CD4-positive, alpha-beta T cell (primary cell): Measurements from ENCODE around the gene TIAM1. TPM values are rescaled to one million over a fixed set of nuclear protein-coding genes. Genes with fewer than 3 reads are reported as not detected.

Source experiments
- ATAC-seq: fragments of 200-7000 bp; cut with Tn5 transposase; one replicate; pipeline ENCODE4 v1.10.0; 2022; ENCODE audit warnings: mild to moderate bottlenecking; ENCODE audit not compliant: poor library complexity
- CTCF ChIA-PET: fragments of 350-600 bp; sonication (Branson Sonifier 250); formaldehyde crosslinking; loops from one replicate; lab custom pipeline; 2021; ENCODE audit warnings: antibody characterized with exemption, inconsistent platforms; lab: Charles Lee
- POLR2A ChIA-PET: fragments of 350-600 bp; sonication (Branson Sonifier 250); formaldehyde crosslinking; loops from one replicate; lab custom pipeline; 2021; ENCODE audit warnings: antibody characterized with exemption, inconsistent platforms; lab: Charles Lee
- DNase-seq, 14 experiments: peaks; one replicate each; pipeline ENCODE4 v3.0.0-alpha.2; 2013 to 2020; ENCODE audit warnings: mixed read lengths in 2 of 14
- H3K27ac ChIP-seq, 2 donors: one replicate each; pipeline versions ENCODE4 v1.5.1 to v1.7.0; 2013; ENCODE audit warnings: low read length in 2 of 2, low read depth in 1 of 2, mild to moderate bottlenecking in 1 of 2
- H3K27me3 ChIP-seq, 2 experiments: 1 replicate in 1 of 2; 2 replicates in 1 of 2; pipeline versions ENCODE4 v1.6.1 to v1.7.0; 2013; ENCODE audit warnings: low read length in 2 of 2, control low read depth in 1 of 2, mild to moderate bottlenecking in 1 of 2, moderate library complexity in 1 of 2; ENCODE audit not compliant: insufficient read depth in 2 of 2, control insufficient read depth in 1 of 2
- H3K36me3 ChIP-seq: one replicate; pipeline ENCODE4 v1.6.1; 2013; ENCODE audit warnings: low read length, control low read depth; ENCODE audit not compliant: insufficient read depth
- H3K4me1 ChIP-seq: one replicate; pipeline ENCODE4 v1.6.1; 2013; ENCODE audit warnings: low read length, control low read depth; ENCODE audit not compliant: insufficient read depth
- H3K4me3 ChIP-seq: one replicate; pipeline ENCODE4 v1.5.1; 2013; ENCODE audit warnings: mild to moderate bottlenecking, low read length, moderate library complexity
- H3K9me3 ChIP-seq, 2 experiments: 1 replicate in 1 of 2; 2 replicates in 1 of 2; pipeline versions ENCODE4 v1.6.1 to v1.7.0; 2013; ENCODE audit warnings: low read length in 2 of 2, mild to moderate bottlenecking in 2 of 2, control low read depth in 1 of 2, moderate library complexity in 1 of 2; ENCODE audit not compliant: control insufficient read depth in 1 of 2, insufficient read depth in 1 of 2
- H3K27ac Mint-ChIP-seq: one replicate; pipeline ENCODE4 v1.8.0; 2020; ENCODE audit warnings: mixed read lengths
- H3K27me3 Mint-ChIP-seq: one replicate; pipeline ENCODE4 v1.8.0; 2021; ENCODE audit warnings: mixed read lengths
- H3K36me3 Mint-ChIP-seq: one replicate; pipeline ENCODE4 v1.8.0; 2021; ENCODE audit warnings: low read depth, mixed read lengths
- H3K4me1 Mint-ChIP-seq: one replicate; pipeline ENCODE4 v1.8.0; 2021; ENCODE audit warnings: low read depth, mixed read lengths
- H3K4me3 Mint-ChIP-seq: one replicate; pipeline ENCODE4 v1.8.0; 2020; ENCODE audit warnings: mild to moderate bottlenecking, mixed read lengths
- H3K9me3 Mint-ChIP-seq: one replicate; pipeline ENCODE4 v1.8.0; 2020; ENCODE audit warnings: mixed read lengths
- intact Hi-C, 2 experiments: fragments of 100-400 bp; cut with DNase I in 1 of 2; cut with micrococcal nuclease in 1 of 2; formaldehyde crosslinking; loops; one replicate each; pipeline versions ENCODE4 v1.15.1 to v1.9.0; 2023 to 2025; cut with DNase I, micrococcal nuclease
- total RNA-seq, 174 experiments: library from RNA in 2 of 174; stranded (reverse) in 2 of 174; gene quantifications; one replicate each; pipeline ENCODE4 v1.2.3 and lab custom pipeline; 2021 to 2026
- TF ChIP-seq, protein P1 (sequence below): fragments of 200-600 bp; IDR thresholded peaks from one replicate; pipeline ENCODE4 v1.8.0; 2022; ENCODE audit warnings: antibody characterized with exemption, mild to moderate bottlenecking

The TIAM1 gene
- total RNA-seq, 2 experiments from 2014 or later: 39.6 to 39.8 TPM

DNA sequence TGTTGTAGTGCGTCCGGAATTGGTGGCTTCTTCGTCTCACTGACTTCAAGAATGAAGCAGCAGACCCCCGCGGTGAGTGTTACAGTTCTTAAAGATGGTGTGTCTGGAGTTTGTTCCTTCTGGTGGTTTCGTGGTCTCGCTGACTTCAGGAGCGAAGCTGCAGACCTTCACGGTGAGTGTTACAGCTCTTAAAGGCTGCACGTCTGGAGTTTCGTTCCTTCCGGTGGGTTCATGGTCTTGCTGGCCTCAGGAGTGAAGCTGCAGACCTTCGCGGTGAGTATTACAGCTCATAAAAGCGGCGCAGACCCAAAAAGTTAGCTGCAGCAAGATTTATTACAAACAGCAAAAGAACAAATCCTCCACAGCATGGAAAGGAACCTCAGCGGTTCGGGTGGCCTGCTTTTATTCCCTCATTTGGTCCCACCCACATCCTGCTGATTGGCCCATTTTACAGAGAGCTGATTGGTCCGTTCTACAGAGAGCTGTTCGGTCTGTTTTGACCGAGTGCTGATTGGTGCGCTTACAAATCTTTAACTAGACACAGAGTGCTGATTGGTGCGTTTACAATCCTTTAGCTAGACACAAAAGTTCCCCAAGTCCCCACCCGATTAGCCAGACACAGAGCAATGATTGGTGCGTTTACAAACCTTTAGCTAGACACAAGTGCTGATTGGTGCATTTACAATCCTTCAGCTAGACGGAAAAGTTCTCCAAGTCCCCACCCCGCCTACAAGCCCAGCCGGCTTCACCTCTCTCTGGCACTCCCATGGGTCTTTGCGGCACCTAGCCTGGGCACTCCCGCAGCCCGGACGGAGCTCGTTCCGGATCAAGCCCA is 256.2 kb downstream of the TIAM1 start:
- Mint-ChIP-seq H3K27me3 (no peaks in the 10 kb centered on the region), H3K36me3 (no peaks in the 10 kb centered on the region), H3K4me1 (peaks cover 12% of the 10 kb centered on the region), H3K9me3 (no peaks in the 10 kb centered on the region), H3K27ac (no peak overlapping the region), H3K4me3 (no peak overlapping the region)
- intact Hi-C loops: loop anchor here in 1 of 2 experiments (2.0 to 10.0 kb wide), 2 partner anchors 257 to 583 kb away; partner anchors contain the start of gene KRTAP19-5
- ATAC-seq: no peak
- TF ChIP-seq, protein P1, sequence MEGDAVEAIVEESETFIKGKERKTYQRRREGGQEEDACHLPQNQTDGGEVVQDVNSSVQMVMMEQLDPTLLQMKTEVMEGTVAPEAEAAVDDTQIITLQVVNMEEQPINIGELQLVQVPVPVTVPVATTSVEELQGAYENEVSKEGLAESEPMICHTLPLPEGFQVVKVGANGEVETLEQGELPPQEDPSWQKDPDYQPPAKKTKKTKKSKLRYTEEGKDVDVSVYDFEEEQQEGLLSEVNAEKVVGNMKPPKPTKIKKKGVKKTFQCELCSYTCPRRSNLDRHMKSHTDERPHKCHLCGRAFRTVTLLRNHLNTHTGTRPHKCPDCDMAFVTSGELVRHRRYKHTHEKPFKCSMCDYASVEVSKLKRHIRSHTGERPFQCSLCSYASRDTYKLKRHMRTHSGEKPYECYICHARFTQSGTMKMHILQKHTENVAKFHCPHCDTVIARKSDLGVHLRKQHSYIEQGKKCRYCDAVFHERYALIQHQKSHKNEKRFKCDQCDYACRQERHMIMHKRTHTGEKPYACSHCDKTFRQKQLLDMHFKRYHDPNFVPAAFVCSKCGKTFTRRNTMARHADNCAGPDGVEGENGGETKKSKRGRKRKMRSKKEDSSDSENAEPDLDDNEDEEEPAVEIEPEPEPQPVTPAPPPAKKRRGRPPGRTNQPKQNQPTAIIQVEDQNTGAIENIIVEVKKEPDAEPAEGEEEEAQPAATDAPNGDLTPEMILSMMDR: no peak
- H3K36me3 ChIP-seq: no peaks in the 10 kb centered on the region
- H3K4me1 ChIP-seq: peaks cover 7% of the 10 kb centered on the region
- H3K4me3 ChIP-seq: no peak overlapping the region
- no peaks in the 10 kb centered on the region for H3K27me3 ChIP-seq
- ChIA-PET POLR2A (no interaction called here), CTCF (no interaction called here)
- peak in 1 of 14 experiments; percentile 27 for DNase-seq
- no peak overlapping the region for H3K27ac ChIP-seq
- H3K9me3 ChIP-seq: peaks cover 0 to 6% of the 10 kb centered on the region in 2 experiments

DNA sequence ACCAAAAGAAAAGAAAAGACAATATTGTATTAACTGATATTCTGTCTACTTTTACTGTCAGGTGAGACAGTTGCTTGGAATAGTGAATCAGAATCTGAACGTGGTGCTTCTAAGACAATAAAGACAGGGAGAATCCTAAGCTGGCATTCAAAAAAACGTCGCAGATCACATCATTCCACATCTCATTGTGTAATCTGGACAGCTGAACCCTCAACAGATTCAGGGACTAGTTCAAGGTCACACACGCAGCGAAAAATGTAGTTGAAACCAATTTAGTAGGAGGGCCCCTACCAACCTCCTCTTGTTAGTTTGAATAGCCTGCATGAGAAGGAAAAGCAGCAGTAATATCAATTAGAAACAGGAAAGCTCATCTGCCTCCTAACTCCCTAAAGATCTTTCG is 259.4 kb downstream of the TIAM1 start:
- peaks cover 7% of the 10 kb centered on the region for H3K4me1 ChIP-seq
- H3K4me3 ChIP-seq: no peak overlapping the region
- no peaks in the 10 kb centered on the region for H3K36me3 ChIP-seq
- Mint-ChIP-seq H3K9me3 (no peaks in the 10 kb centered on the region), H3K27me3 (no peaks in the 10 kb centered on the region), H3K4me3 (no peak overlapping the region), H3K27ac (no peak overlapping the region), H3K4me1 (peaks cover 12% of the 10 kb centered on the region), H3K36me3 (no peaks in the 10 kb centered on the region)
- ChIA-PET CTCF (no interaction called here), POLR2A (no interaction called here)
- no peak for ATAC-seq
- H3K27me3 ChIP-seq: no peaks in the 10 kb centered on the region
- H3K27ac ChIP-seq: no peak overlapping the region
- peaks cover 0 to 6% of the 10 kb centered on the region in 2 experiments for H3K9me3 ChIP-seq
- DNase-seq: no peak
- TF ChIP-seq, protein P1: no peak
- intact Hi-C loops: loop anchor here in 1 of 2 experiments (2.0 to 10.0 kb wide), 2 partner anchors 580 to 1040 kb away; partner anchors contain the start of gene KRTAP19-5

DNA sequence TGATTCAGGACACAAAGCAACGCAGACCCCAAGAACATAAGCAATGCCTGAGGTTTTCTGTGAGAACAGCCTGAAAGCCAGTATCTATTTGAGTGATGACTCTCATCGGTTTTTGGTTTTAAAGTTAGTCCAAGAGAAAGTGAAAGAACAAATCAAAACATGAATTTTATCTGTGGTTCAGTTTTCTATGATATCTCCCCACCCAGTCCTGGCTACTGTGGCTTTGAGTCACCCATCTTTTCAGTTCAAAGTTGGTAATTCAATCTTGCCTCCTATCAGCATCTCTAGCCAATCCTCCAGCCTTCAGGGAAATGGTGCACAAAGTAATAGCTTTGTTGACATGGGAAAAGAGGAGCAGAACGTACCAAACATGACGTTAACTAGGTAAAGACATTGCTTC is 265.3 kb downstream of the TIAM1 start:
- Histone ChIP-seq H3K4me1 (no peaks in the 10 kb centered on the region), H3K36me3 (no peaks in the 10 kb centered on the region), H3K4me3 (no peak overlapping the region), H3K9me3 (no peaks in the 10 kb centered on the region), H3K27ac (no peak overlapping the region), H3K27me3 (no peaks in the 10 kb centered on the region)
- ChIA-PET CTCF (no interaction called here), POLR2A (no interaction called here)
- TF ChIP-seq, protein P1: no peak
- Mint-ChIP-seq H3K27me3 (no peaks in the 10 kb centered on the region), H3K4me3 (no peak overlapping the region), H3K9me3 (no peaks in the 10 kb centered on the region), H3K4me1 (no peaks in the 10 kb centered on the region), H3K27ac (no peak overlapping the region), H3K36me3 (no peaks in the 10 kb centered on the region)
- intact Hi-C loops: no loop called here
- ATAC-seq (no peak), DNase-seq (no peak)
